Right ventricle myocardium superior (tissue), 1 donor: ENCODE measurements around the gene PIR. TPM values are rescaled to one million over a fixed set of nuclear protein-coding genes. Genes with fewer than 3 reads are reported as not detected.

ENCODE experiments used
- ATAC-seq: fragments of 200-7000 bp; cut with Tn5 transposase; one replicate; pipeline ENCODE4 v1.9.1; 2020; ENCODE audit warnings: mild to moderate bottlenecking; ENCODE audit not compliant: poor library complexity
- DNase-seq: peaks from one replicate; pipeline ENCODE4 v3.0.0-alpha.2; 2020
- intact Hi-C: fragments of 100-400 bp; cut with DNase I; formaldehyde crosslinking; loops from one replicate; pipeline ENCODE4 v1.11.2; 2022
- total RNA-seq: library from RNA; stranded (reverse); fragmentation: NEBNext Ultra II Directional; extraction: Animal tissue kit (Norgen Biotek cat#: 25700); gene quantifications from one replicate; pipeline ENCODE4 v1.2.1, GENCODE V29; 2021
- donor health status: DM: no; HTN: yes; CAD: no; lungs with severe emphysema.

The PIR gene
- total RNA-seq, 1 donor from 2014 or later = 10.8 TPM

DNA sequence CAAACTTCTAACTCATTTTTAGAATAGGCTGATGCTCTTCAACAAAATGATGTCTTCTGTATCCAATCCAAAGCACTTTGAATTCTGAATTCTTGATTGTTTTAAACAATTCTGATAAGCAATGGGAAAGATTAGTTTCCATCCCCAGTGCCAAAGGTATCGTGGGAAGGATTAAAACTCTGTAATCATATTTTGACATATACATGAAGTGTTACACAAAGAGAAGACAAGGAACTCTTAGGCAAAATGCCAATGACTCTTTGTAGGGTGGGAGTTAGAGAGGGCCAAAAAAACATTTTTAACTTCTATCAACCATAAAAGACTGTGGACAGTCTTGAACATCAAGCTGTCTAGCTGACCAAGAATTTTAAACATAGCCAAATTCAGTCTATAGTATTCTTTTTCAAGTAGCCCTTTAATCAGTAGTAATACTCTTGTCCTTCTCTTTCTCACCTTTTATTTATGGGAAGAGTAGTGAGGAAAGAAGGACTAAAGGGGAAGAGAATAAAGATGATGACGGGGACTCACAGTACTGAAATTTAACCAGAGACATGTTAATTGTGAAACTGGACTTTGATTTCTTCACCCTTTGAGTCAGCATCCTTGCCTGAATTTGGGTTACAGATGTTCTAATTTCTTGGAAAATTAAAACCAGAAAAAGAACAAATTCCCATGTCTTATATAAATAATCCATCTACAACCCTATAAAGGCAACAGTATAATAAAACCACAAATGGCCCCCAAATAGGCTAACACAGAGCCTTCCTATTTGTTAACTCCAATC is 57.1 kb downstream of the PIR start:
- DNase-seq (no peak), ATAC-seq (peak; percentile 38)
- intact Hi-C loops = no loop called here

DNA sequence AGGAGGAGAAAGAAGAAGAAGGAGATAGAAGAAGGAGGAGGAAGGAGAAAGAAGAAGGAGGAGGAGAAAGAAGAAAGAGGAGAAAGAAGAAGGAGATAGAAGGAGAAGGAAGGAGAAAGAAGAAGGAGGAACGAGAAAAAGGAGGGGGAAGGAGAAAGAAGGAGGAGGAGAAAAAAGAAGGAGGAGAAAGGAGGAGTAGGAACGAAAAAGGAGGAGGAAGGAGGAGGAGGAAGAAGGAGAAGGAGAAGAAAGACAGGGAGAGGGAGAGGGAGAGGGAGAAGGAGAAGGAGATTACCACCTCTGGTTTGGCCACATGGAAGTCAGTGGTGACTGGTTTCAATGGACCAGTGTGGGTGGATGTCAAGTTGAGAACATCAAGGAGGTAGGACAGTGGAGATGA is 58.9 kb downstream of the PIR start:
- intact Hi-C loops = no loop called here
- no peak for ATAC-seq
- DNase-seq = no peak

DNA sequence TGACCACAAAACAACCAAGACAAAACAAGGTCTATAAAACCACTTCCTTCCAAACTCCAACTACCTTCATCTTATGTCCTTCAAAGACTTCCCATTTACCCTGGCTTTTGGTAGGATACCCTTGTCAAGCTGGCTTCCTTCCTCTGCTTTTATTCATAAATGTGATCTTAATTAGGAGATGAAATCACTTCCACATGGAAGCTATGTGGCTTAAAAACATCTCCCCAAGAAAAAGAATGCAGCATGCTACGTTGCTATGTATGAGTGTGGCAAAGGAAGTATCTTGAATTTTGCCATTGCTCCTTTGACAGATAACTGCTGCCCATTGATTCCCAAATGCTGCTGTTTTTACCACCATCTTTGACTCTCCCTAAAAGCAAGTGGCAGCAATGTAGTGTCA is 62.5 kb downstream of the PIR start:
- intact Hi-C loops = no loop called here
- ATAC-seq (no peak), DNase-seq (no peak)

DNA sequence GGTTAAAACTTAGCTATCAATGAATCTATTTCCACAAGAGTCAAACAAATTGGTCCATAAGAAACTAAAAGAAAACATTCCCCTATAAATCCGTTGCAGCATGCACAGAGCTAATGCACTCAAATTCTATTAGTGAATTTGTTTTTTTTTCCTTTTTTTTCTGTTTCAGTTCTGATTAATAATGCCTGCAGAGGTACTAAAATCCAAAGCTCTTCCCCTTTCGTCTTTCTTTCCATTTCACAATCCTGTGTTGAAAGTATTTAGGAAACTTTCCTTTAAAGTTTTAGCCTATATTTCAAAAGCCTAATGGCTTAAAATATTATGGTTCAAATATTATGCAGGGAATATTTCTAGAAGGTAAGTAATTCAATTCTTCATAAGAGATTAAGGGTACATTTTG is 63.1 kb downstream of the PIR start:
- DNase-seq = no peak
- intact Hi-C loops = no loop called here
- no peak for ATAC-seq

DNA sequence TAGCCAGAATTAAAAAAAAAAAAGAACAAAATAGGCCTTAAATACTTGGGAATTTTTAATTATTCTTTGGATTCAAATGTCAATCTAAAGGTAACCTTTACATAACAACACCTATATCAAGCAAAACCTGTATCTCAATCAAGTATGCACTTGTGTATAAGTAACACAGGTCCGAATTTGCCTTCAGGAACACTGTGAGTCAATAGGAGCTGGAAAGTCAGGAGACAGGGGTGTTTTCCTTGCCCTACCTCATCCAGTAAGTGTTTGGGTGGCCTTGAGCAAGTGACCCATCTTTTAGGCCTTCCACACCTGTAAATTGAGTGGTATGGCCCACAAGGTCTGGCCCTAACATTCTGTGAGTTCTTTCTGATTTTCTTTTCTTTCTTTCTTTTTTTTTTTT is 68.1 kb downstream of the PIR start:
- intact Hi-C loops = no loop called here
- ATAC-seq (no peak), DNase-seq (no peak)

DNA sequence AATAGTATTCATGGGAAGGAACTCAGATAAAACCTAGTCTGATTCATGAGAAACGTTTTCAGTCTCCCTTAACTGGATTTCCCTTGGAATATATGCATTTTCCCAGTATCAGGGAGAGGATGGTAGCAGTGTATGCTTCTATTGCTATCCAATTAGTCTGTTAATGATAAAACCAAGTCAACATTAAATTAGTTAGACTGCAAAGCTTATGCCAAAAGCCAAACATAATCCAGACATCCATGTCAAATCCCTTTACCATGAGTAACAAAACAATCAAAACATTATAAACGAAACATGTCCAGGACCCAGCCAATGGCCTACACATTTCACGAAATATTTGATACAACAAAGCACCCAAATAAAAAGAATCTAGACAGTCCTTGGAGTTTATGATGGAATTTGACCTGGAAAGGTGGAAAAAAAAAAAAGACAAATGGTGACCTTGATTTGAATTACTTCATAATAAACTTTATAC is 74.4 kb downstream of the PIR start:
- intact Hi-C loops = no loop called here
- DNase-seq (no peak), ATAC-seq (no peak)

DNA sequence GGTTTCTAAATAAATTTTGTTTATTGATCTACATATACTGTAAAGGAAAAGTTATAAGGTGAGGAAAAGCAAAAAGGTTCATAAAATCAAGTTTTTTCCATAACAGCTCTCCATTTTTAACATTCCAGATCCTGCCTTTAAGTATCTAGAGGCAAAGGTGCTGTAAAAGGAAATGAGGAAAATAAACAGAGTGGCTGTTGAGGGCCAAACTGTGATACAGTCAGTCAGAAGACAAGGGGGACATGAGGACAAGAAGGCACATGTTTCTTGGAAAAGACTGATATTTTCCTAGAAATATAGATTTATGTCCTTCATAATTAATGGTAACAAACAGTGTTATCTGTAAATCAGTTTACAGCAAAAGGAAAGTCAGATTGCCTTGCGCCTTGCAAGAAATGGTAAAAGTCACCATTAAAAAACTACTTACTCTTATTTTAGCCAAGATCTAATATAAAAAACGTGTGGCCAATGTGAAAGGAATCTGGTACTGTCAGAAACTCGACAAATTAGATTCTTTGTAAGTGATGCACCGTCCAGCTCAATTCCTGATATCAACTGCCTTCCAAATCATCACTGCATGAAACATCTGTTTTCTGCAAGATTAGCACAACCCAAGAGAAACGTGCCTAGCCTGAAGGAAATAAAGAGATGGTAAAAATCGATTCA is 75.0 kb downstream of the PIR start:
- DNase-seq (no peak), ATAC-seq (no peak)
- intact Hi-C loops = no loop called here

DNA sequence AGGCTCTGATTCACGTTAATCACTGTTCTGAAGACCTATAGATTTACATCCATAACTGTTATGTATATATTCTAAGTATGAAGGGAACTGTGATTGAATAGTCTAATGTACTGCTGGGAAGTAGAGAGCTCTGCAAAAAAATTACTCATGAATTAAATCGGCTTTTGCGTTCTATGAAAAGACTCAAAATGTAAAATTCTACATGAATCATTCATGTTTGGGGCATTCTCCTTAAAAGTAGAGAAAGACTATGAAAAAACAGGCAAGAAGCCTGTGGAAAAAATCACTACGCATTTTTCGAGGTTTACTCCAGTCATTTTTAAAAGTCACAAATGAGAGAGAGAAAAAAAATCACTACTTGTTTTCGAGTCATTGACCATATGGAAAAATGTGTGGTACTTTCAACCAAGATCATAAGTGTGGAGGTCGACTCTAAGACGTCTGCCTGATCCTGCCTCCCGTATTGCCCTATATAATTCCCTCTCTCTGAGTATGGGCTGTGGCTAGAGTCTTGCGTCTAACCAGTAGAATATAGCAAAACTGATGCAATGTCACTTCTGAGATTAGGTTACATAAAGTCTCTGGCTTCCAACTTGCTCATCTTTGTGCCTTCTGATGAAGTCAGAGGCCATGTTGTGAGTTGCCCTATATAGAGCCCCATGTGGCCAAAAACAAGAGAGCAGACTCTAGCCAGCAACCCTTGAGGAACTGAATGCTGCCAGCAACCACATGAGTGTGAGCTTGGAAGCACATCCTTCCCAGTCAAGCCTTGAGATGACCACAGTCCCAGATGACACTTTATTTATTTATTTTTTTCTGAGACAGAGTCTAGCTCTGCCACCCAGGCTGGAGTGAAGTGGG is 76.8 kb downstream of the PIR start:
- no peak for DNase-seq
- intact Hi-C loops = no loop called here
- ATAC-seq = no peak

DNA sequence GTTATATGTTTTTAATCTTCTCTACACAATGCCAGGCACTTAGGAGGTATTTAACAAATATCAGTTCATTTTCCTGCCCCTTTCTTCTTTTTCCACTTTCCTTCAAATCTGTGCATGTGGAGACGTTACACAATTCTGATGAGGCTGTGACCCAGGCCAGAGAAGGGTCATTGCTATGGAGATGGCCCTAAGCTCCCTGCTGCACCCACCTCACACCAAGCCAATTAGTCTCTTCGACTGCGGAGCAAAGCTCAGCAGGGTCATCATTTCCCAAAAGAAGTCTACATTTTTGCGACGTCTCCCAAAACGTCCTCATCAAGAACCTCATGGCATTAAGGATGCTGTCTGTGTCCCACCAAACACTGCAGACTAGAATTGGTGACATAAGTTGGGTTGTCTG is 80.0 kb downstream of the PIR start:
- ATAC-seq = no peak
- intact Hi-C loops = no loop called here
- no peak for DNase-seq

DNA sequence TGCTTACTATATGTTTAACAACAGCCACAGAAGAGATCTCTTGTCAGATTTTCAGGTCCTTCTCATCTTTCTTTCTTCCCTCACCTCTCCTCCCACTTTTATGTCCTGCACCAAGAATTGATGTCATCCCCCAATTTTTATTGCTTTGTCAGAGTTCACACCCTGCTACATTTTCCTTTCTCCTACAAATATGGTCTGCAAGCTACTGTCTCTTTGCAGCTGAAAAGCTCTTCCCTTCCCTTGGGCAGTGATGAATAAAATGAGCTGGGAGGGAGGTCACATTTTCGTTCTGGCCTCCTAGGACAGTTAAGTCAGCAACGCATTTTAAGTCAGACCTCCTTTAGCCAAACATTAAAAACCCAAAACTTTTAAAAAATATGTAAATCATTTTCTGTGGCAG is 82.2 kb downstream of the PIR start:
- DNase-seq (no peak), ATAC-seq (no peak)
- intact Hi-C loops = no loop called here

DNA sequence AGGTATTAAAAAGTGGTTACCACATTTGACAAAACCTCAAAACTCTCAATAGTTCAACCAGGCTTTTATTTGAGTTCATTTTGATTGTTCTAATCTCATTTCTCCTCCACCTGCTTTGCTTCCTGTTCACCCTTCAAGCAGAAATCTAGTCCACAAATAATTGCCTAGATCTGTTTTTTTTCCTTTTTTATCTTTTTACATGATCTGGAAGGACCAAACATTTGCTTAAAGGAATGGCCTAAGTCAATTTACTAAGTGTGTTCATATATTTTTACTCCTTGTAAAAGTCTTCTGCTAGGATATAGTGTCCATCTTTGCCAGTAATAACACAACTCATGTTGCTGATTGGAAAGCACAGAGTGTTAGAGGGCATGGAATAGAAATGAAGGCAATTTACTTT is 82.7 kb downstream of the PIR start:
- DNase-seq (no peak), ATAC-seq (no peak)
- intact Hi-C loops = no loop called here

DNA sequence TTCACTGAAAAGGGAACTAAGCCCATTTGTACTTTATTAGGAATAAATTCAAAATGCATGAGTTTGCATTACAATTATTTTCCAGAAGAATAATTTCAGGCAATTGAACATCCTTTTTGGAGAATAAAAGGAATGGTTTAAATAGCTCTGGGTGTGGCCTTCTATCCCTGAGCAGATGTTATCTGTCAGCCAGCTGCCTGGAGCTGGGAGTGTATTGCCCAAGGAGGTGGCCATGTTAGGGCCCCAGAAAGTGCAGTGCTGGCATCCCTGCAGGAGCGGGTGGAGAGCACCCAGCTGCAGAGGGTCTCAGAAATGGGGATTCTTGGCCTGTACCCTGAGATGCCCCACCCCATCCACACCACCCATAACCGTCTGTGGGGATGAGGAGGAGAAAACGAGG is 87.3 kb downstream of the PIR start:
- DNase-seq (peak; percentile 39), ATAC-seq (peak; percentile 75)
- intact Hi-C loops = no loop called here

DNA sequence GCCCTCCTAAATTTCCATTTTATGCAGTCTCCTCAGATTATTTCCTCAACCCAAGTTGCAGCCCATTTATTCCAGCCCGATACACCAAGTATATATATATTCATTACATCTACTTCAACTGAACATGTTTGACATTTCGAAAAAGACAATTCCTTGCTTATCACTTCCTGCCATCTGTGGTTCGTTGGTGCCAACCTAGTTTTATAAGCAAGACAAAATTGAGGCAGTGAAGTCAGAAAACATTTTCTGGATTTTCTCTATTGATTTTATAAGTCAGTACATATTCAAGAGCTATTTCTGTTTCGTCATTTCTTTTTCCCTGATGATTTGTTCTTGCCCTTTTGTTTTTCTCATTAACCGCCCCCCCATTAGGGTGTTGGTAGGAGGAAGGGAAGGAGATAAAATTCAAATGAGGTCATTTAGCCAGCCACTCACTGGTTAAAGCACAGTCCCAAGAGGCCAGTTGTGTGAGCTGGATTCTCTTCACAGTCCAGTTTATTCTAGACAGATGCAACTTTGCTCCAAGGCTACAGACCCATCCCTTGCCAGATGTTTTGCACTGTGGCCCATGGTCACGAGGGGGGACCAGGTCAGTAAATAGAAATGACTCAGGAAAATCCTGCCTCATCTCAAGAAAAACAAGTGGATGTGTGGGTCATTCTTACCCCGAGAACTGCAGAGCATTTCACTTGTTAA is 88.6 kb downstream of the PIR start:
- intact Hi-C loops = no loop called here
- peak; percentile 89 for ATAC-seq
- DNase-seq = peak; percentile 49

DNA sequence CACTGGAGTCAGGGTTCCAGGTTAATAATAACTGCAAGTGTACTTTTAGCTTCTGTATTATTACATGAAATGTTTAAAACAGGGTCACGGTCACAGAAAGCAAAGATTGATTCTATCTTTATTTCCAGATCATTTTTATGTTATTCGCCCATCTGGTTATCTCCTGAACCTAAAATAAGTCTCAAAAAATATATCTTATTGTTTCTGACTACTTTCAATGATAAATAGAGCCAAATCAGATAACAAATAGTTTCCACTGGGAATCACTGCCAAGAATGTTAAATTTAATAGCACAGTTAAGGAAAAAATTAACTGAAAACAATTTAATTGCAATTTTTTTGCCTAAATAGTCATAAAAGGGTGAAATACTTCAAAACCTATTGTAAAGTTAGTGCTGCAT is 91.8 kb downstream of the PIR start:
- ATAC-seq (no peak), DNase-seq (no peak)
- intact Hi-C loops = no loop called here

DNA sequence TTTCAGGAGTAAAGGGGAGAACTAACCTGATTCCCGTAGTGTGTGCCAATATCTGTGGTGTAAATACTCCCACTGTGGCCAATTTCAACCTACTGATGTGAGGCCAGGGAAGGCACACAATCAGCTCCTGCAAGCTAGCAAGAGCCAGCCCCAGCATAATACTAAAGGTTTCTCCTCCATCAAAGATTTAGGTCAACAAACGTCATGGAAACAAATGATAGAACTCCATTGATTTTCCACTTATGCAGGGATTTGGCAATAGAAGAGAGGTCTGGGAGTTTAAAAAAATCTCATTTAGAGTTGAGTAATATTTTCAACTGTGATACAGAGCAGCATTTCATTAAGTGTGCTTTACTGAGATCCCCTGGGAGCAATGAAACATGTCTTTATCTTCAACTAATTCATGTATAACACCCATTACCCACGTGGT is 93.2 kb downstream of the PIR start:
- intact Hi-C loops = no loop called here
- DNase-seq = no peak
- peak; percentile 47 for ATAC-seq

DNA sequence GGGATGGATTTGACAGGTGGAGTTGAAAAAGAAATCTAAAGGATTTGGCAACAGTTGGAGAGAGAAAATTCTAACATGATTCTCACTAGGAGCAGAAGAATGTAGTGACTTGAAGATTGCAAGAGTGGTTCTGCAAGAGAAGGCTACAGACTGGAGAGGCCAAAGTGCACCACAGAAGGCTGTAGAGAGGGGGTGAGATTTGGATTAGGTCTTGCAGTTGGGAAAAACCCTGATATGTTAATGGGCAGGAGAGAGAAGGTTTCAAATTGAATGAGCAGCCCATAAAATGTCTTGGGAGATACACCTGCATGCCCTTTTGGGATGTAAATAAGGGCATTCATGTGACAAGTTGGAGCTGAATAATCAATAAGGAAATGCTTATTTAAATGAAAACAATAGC is 94.3 kb downstream of the PIR start:
- DNase-seq (no peak), ATAC-seq (no peak)
- intact Hi-C loops = no loop called here

DNA sequence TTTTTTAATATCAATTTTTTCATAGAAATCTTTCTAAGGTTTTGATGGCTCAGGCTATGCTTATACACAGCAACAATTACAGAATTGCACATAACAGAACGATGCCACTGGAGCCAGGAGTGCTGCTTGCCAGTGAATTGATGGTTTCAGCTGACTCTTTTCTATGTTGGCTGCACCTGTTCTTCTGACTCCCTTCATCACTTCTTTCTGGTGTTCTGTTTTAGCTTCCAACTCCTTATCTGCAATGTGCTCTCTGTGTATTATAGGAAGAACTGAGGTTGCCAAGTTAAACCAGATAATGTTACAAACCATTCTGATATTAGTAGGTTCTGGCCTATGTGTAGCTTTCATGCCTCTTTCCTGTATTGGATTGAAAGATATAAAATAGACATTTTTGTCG is 97.3 kb downstream of the PIR start:
- intact Hi-C loops = no loop called here
- DNase-seq = no peak
- ATAC-seq = peak; percentile 73

DNA sequence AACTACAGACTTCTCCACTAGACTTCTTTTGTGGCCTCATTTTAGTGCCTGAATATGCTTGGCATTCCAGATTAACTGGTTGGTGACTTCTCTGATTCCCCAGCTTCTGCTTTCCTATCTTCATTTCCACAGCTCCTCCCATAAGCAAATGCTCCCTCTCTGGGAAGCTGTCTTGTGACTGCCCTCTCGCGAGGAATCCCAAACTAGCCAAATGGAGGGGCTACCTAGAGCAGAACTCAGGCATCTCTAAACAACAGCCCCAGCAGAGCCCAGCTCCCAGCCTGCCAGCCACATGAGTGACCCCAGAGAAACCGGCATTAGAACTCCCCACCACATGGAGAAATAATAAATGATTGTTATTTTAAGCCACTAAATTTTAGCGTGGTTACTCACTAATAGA is 101.3 kb downstream of the PIR start:
- intact Hi-C loops = no loop called here
- DNase-seq (no peak), ATAC-seq (no peak)

DNA sequence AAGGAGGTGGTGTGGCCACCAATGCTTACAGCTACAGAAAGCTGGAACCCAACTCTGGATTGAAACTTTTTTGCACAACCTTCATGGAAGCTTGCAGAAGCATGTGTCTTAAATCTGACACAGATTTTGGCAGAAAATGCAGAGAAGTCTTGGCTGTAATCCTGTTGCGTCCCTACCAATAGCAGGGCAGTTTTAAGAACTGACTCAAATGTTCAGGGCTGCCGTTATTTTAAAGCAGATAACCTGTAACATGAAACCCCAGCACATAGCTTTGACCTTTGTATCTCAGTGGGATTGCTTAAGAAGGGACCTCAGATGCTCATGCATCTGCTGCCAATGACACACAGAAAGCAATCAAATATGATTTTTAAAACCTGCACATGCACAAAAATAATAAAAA is 108.8 kb downstream of the PIR start, which contains the start of gene VEGFD:
Gene VEGFD (minus strand): TSS at position 110 of the 400 bp plus-strand sequence. CDS start 467 bp downstream, outside the sequence.
- intact Hi-C loops = no loop called here
- ATAC-seq = peak; percentile 65
- no peak for DNase-seq
